ENCODE results near the gene ARHGEF1.

DNA sequence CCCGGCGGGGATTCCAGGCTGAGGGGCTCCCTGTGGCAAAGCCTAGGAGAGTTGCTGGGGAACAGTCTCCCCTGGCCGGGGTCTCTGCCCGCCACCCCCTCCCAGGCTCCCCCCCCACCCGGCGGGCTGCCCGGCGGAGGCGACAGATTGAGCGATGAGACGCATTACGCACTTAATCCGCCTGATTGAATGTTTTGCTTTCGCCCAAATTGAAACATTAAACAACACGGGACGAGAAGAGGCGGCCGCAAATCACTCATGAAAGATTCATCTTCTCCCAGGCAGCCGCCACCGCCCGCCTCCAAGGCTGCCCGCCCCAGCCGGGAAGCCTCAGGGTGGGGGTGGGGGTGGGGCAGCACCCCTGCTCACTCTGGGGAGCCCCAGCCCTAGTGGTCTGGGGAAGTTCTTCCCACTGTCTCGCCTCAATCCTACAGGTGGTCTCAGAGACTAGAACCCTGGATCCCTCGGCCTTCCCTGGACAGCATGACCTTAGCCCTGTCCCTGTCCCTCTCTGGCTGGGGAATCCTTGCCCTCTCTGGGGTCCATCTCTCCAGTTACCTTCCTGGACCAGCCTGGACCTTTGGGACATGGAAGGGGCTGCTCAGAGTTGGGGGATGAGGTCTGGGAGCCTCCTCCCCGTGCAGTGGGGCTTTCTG lies 52.9 kb downstream of the ARHGEF1 start:
- TF ChIP-seq, protein P1, sequence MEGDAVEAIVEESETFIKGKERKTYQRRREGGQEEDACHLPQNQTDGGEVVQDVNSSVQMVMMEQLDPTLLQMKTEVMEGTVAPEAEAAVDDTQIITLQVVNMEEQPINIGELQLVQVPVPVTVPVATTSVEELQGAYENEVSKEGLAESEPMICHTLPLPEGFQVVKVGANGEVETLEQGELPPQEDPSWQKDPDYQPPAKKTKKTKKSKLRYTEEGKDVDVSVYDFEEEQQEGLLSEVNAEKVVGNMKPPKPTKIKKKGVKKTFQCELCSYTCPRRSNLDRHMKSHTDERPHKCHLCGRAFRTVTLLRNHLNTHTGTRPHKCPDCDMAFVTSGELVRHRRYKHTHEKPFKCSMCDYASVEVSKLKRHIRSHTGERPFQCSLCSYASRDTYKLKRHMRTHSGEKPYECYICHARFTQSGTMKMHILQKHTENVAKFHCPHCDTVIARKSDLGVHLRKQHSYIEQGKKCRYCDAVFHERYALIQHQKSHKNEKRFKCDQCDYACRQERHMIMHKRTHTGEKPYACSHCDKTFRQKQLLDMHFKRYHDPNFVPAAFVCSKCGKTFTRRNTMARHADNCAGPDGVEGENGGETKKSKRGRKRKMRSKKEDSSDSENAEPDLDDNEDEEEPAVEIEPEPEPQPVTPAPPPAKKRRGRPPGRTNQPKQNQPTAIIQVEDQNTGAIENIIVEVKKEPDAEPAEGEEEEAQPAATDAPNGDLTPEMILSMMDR (IDR thresholded peaks at IDR 0.05): no peak
- TF ChIP-seq POLR2AphosphoS5 (IDR thresholded peaks at IDR 0.05) (no peak), EP300 (IDR thresholded peaks at IDR 0.05) (no peak), POLR2A (IDR thresholded peaks at IDR 0.05) (no peak)
